Ovary (tissue), 3 donors: Measurements from ENCODE around the gene FSD1.

Experiments used
- CTCF ChIP-seq, 3 donors: fragments of 450-650 bp in 2 of 3; fragments of 200-600 bp in 1 of 3; IDR thresholded peaks; one replicate each; pipeline versions ENCODE4 v1.5.1 to v1.8.0; 2016 to 2022; ENCODE audit warnings: antibody characterized with exemption in 3 of 3, mild to moderate bottlenecking in 1 of 3
- POLR2A ChIP-seq: fragments of 450-650 bp; IDR thresholded peaks from one replicate; pipeline ENCODE4 v1.6.1; 2017; ENCODE audit warnings: antibody characterized with exemption, mild to moderate bottlenecking, moderate library complexity
- donor health status: DM: no; HTN: no; CAD: no.

- no peak for TF ChIP-seq CTCF (IDR thresholded peaks at IDR 0.05)
- TF ChIP-seq POLR2A: no peak
Observed at GRCh38 chr19:4278419-4279266, 25.8 kb upstream of the FSD1 start, which contains the start of gene SHD.
